ENCODE measurements around the gene MINK1.
"Not testable (repeated sequence)": the region's sequence is repeated elsewhere in the genome, so short reads cannot be mapped to it uniquely, and the experiment has no call there.

MINK1 gene

DNA sequence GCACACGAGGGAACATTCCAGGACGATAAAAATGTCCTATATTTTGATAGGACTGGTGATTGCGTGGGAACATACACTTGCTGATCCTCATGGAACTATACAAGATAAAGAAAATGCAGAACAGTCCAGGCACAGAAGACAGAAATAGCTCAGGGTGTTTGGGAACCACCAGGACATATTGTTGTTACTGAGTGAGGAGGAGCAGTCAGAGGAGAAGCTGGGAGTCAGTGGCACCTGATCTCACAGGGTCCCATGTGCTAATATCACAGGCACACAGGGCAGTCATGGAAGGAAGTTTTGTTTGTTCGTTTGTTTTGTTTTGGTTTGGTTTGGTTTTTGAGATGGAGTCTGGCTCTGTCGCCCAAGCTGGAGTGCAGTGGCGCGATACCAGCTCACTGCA lies 20.4 kb upstream of the MINK1 start:
- no peak for DNase-seq

DNA sequence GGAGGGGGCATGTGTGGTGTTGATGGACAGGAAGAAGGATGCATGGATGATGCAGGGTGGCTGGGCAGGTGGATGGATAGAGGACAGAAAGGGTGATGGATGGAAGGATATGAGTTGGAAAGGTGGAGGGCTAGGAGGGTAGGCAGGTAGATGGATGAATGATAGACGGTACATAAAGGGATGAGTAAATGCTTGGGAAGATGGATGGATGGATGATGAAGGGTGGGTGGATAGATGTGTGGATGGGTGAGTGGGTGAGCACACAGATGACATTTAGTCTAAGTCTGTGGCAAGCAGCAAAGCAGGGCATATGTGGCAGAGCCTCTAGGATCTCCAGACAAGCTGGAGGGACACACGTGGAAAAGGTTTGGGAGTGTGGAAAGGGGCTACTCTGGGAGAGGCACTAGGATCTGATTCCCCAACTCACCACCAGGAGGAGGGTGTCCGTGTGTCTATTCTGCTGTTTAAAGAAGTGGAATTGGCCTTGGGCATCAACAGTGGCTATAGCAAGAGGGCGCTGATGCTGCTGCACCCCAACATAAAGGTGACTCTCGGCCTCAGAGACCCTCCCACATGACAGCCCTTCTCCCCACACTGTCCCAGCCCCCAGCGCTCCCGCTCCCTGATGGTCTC lies 18.0 kb upstream of the MINK1 start:
- DNase-seq = no peak

DNA sequence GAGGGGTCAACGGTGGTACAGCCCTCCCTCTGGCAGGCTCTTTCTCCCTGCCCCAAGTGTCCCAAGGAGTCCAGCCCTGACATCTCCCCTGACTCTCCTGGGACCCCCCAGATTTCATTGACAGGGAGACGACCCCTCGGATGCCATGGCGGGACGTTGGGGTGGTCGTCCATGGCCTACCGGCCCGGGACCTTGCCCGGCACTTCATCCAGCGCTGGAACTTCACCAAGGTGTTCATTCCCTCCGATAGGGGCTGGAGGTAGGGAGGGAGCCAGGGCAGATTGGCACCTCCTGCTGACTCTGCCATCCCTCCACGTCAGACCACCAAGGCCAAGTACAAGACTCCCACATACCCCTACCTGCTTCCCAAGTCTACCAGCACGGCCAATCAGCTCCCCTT lies 16.3 kb upstream of the MINK1 start:
- no peak for DNase-seq

DNA sequence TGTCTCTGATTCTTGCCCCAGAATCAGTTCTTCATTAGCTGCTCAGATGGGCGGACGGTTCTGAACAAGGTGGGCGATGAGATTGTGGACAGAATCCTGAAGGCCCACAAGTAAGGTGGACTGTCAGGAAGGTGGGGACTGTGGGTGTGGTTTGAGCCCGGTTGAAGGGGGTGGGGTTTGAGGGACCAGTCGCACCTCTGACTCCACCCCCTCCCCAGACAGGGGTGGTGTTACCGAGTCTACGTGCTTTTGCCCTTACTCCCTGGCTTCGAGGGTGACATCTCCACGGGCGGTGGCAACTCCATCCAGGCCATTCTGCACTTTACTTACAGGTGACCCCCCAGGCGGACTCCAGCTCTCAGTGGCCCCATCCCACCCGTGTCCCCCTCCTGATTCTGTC lies 14.9 kb upstream of the MINK1 start:
- DNase-seq = no peak

DNA sequence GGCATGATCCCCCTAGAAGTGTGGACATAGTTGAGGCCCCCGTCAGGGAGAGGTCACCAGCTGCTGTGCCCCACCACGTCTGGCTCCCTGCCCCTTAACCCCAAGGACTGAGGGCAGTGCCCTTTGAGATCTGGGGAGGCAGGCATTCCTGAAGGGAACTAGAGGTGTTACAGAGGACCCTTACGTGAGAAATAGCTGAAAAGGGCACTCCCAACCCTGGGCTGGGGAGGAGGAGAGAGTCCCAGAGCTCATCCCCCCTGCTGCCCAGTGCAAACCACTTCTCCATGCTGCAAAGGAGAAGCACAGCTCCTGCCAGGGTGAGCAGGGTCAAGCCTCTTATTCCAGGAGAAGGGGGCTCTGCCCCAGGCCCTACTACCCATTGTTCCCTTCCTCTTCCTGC lies 10.3 kb upstream of the MINK1 start:
- no peak for DNase-seq

DNA sequence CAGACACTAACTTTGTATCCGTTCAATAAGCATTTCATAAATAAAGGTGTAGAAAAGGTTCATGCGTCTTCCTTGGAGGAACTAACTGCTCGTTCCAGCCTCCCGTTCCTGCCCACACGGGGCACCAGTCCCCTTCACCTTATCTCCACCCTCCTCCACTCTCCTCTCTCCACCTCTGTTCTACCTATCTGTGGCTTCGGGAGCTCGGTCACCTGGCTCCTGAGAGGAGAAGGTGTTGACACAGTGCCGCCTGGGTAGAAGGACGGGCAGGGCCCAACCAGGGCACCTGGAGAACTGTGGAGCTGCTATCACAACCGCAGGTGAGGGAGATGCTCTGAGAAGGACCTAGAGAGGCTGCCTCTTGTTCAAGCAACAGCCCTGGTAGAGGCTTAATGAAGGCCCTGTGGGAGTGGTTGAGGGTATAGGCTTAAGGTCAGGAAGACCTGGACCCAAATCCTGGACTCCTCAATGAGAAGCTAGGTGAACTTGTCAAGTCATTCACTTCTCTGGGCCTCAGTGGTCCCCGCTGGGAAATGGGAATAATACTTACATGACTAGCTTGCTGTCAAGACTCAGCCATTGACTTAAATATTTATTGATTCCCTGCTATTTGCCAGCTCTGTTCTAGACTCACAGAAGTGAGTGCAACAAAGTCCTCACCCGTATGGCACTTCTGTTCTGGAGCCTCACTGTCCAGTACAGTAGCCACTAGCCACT lies 9.6 kb upstream of the MINK1 start:
- DNase-seq = no peak

DNA sequence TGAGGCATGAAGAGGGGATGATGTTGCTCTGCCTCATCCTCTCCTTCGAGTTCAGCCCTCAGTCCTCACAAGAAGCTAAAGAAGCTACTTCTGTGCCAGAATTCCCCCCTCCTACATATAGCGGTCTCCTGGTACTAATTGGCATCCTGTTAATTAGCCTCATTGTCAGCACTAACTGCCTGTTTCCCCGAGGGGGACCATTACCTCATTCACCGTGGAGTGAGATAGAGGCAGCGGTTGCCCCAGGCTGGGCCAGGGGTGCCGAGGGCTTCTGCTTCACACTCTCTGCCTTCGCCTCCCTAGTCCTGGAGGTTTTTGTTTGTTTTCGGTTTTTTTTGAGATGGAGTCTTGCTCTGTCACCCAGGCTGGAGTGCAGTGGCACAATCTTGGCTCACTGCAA lies 5.7 kb upstream of the MINK1 start:
- DNase-seq = no peak

DNA sequence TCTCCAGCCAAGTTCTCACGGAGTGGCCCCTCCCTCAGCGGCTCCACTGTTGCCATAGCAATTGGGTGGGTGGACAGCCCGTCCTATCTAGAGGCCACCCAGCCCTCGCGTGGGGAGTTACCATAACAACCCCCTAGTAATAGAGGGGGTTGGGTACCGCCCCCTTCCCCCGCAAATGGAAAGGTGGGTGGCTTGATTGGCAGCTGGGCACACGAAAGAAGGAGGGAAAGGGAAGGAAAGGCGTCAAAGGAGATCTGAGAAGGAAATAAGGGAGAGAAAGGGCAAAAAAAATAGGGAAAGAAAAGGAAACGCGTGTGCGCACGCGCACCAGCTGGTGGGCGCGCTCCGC lies 337 bp upstream of the MINK1 start:
- DNase-seq = not testable (repeated sequence)

DNA sequence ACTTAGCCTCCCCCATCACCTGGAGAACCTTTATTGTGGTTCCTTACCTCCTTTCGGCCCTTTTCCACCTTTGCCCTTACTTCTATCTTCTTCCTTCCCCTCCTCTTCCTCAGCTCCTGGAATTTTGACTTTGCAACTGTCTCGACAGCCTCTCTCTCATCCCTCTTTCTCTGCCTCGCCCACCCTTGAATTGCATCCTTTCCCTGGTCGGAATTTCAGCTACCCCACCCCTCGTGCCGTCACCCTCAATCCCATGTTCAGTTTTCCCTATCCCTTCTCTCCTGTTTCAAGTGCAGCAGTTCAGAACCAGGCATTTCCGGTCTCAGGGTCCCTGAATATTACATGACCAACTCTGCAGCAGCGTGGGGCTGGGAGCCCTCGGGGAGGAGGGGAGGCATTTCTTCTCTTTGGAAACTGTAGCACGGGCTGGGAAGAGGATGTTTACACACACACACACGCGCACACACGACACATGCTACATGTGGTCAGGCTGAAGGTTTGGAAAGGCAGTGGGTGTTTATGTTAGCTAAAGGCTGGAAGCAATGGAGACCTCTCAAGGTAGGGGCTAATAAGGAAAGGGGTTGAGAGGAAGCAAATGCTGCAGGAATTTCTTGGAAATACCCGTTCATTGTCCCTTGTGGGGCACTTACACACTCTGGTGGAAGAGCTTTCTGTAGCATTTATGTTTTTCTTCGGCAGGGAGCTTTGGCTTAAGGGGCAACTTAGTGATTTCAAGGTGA lies 971 bp downstream of the MINK1 start:
- no peak for DNase-seq

DNA sequence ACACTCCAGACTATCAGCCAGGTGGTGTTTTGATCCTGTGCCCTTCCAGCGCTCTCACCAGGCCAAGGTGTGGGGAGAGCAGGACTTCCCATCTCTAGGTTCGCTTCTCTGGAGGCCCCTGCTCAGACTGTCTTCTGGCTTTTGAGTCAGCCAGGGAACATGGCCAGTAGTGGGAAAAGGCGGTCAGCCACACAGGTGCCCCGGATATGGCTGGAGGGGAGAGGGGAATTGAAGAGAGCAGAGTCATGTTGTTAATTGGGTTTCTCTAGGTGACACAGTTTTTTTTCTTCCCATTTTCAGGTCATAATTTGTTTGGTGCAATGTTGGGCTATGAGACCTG lies 1.5 kb downstream of the MINK1 start:
- DNase-seq = no peak

DNA sequence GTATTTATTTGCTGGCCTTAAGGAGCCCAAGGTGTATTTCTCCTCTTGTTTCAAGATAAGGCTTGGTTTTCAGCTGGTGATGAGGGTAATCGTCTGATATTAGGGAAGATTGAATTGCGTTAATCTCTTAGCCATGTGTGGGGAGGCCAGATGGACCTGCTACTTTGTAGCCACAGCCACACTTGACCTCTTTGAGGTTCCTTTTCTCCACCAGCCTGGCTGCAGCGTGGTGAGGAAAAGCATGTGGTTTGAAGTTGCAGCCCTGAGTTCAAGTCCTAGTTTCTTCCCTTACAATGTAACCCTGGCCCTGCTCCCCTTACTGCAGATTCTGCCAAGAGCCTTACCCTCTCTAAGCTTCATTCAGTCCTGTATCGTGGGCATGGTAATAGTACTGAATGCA lies 3.1 kb downstream of the MINK1 start:
- no peak for DNase-seq

DNA sequence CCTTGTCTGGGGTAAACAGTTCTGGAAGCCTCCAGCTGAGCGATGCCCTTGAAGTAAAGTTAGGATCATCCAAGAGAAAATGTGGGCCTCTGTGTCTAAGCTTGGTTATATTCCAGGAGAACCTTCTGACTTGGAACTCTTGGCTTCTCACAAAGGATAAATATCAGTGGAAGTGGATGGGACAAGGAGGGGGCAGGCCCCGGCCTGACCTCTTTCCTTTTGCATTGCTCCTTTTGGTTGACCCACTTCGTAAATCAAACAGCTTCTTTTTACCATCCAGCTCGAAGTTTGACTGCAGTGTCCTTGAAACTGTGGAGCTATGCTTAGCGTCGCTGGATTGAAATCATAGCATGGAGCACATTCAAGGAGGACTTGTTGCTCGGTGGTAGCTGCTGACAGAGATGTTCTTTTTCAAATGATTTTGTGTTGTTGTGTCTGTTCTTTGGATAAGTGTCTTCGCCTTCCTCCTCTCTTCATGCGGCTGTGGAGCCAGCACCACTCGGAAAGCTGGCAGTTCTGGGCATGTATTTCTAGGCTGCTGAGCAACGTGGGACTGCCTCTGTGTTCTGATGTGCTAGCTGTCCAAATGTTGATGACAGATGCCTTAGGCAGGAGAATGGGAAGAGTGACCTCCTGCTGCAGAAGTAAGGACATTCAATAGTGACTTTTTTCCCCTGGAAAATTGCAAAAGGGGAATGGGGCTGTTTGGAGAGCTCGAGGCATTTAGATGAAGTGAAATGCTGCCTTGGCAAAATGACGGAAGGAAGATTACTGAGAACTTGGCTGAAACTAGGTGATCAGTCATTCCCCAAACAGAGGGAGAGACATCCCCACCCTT lies 4.5 kb downstream of the MINK1 start:
- DNase-seq = no peak

DNA sequence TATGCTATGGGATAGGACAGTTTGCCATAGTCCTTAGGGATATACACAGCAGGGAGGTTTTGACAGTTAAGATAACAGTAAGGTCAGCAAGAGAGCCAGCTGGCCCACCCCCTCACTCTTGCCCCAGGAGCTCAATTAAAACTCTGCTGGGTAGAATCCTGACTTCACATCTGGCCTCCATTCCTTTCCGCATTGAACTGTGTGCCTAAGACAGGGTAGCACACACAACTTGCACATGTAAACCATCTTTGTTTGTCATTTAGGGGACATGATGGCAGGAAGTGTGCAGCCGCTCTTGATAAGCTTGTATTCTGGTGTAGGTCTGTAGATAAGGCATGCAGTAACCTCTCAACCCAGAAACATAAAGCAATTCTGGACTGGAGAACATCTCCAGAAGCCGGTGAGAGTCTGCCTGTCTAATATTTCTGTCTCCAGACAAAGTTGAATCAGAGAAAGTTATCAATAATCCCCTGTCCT lies 5.2 kb downstream of the MINK1 start:
- DNase-seq = no peak

DNA sequence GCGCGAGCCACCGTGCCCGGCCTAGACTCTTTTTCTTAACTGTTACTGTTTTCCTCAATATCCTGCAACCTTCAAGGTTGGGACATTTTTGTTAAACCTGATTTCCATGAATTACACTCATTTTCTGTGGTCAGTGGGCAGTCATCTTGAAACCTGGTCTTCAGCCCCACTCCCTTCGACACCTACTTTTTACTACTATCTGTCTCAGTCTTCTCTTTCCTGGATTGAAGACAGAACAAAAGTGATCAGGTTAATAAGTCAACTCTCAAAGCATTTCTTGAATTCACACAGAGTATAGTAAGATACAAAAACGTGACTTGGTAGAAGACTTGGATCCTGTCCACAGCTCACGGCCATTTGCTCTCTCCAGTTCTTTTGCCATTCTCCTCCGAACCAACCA lies 6.1 kb downstream of the MINK1 start:
- DNase-seq = no peak

DNA sequence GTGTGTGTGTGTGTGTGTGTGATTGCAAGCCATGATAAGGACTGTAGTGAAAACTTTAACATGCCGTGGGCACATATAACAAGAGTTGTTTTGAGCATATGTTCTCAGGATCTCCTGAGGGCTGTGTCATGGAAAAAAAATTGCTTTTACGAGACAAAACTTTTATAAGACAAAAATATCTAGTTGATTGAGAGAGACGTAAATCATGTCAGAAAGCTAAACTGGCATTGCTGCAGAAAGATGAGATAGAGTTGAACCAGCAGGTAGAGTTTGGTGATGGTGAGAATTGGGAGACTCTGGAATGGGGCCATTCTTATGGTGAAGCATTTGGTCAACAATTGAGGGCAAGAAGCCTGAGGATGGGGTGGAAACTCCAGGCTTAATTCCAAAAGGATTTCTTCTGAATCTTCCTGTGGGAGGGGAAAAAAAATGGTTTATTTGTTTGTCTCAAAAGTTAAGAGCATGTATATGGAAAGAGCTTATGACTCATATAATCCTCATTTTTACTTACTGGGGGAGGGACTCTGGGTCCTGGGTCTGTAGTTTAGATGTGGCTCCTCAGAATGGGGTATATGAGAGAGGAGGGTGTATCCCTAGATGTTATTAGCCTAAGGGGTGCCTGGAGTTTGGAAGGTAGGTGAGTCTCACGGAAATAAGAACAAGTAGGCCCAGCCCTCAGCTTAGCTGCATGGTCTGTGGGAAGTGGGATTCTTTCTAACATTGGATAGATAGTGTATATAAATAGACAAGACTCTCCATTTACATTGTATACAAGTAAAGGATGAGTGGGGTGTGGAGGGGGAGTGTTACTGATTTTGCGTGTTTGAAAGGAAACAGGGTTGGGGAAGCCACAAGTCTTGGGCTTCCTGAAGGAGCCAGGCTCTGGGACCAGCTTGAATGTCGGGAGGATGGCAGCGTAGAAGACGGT lies 7.1 kb downstream of the MINK1 start:
- no peak for DNase-seq

DNA sequence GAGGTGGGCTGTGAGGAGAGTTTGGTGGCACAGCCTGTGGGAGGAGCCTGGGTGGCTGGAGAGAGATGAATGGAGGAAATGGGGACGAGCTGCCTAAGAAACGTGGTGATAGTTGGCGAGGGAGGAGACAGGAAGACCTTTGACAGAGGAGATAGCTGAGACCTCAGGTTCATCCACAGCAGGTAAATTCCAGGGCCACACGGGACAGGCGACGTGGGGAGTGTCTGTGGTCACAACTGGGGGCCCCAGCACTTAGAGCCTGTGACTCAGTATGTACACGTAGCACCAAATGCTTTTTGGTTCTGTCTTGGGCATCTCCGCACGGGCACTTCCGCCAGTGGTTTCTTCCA lies 7.7 kb downstream of the MINK1 start:
- no peak for DNase-seq

DNA sequence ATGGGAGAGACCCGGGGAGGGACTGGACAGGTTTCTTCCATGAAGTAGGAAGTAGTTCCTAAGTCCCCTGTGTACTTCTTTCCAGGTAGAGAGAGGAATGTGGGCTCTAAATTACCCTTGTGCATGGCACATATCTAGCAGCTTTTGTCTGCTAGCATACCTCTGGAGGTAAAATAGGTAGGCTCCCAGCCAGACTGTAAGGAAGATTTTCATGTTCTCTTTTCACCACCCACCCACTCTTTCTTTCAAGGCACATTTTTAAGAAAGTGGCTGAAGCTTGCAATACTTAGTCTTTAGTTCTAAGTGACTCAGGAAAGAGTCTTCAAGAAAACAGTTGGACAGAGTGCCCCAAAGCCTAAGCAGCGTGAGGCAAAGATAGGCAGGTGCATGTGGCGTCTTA lies 9.2 kb downstream of the MINK1 start:
- no peak for DNase-seq

DNA sequence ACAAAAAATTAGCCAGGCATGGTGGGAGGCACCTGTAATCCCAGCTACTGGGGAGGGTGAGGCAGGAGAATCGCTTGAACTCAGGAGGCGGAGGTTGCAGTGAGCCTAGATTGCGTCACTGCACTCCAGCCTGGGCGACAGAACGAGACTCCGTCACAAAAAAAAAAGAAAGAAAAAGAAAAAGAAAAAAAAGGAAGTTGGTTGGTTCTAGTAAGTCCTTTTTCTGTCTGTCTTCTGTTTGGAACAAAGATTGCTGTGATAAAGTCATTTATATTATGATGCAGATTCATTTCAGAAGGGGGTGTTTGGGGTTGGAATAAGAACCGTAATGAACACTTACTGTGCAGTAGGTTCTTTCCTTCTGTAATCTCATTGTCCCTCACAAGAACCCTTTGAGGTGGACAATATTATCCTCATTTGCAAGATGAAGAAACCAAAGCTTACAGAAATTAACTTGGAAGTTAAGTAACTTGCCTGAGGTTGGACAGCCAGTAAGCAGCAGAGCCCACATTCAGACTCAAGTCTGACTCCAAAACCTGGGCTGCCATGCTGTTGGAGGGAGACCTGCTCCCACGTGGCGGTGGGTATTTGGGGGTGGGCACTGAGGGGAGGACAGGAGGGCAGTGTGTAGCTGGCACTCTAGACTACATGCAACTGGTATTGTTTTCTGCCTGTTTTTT lies 10.3 kb downstream of the MINK1 start:
- no peak for DNase-seq

DNA sequence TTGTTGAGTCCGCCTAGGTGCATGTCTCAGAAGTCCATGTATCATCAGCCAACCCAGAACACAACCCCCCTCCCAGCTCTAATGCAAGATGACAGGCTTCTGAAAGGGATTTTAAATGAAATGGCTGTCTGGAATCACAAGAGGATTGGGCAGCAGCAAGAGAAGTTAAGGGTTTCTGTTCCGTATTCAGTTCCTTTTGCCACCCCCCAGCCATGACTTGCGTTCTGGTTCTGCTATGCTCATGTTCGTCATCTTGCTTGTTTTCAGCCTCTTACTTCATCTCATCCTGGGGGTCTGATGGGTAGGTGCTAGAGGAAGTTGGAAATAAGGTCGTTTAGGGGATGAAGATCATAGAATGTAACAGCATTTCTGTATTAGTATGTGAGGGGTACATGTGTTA lies 12.0 kb downstream of the MINK1 start:
- no peak for DNase-seq

DNA sequence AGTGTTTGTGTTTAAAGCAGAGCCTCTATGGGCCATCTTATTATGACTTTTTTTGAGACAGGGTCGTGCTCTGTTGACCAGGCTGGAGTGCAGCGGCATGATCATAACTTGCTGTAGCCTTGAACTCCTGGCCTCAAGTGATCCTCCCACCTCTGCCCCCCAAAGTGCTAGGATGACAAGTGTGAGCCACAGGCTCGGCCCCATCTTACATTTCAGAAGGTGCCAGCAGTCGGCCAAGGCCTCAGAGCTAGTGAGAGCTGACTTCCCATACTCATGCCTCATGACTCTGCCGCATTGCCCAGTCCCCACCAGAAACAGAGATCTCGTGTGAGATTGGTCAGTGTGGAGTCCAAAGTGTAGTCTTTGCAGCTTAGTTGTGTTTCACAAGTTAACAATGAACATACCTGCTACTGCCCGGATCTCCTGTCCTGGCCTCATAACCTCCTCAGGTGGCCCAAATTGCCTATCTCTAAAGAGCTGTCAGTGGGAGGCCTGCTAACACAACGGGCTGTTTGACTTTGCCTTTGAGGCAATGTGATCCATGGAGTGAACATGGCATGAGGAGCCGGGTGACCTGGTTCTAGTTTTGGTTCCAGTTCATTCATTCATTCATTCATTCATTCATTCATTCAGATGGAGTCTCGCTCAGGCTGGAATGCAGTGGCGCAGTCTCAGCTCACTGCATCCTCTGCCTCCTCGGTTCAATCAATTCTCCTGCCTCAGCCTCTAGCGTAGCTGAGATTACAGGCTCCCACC lies 13.7 kb downstream of the MINK1 start:
- DNase-seq = no peak

DNA sequence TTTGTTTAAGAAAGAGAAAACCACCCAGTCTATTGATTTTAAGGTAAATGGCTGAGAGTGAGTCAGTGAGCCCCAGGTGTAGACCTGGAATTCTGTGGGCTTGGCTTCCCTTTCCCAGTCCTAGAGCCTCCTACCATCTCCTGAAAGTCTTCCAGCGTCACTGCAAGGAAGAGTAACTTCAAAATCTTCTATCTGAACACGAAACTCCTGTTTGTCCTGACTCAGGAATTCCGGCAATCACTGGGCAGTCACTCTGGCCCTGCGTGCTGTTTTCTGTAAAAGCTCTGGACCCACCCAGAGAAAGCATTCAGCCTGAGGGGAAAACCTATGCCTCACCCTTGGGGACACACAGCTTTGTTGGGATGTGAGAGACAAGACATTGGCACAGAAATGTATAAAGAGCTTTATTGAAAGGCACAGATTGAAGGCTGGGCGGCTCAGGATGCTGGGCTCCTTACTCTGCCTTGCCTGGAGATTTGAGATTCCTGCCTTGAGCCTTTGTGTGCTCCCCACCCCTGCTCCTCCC lies 15.9 kb downstream of the MINK1 start:
- no peak for DNase-seq
